H1 (cell line): ENCODE measurements around the gene ARFGEF3. TPM values are rescaled to one million over a fixed set of nuclear protein-coding genes. Genes with fewer than 3 reads are reported as not detected.

Experiments used
- BRCA1 ChIP-seq: IDR thresholded peaks from 2 replicates; pipeline ENCODE4 v1.6.1; 2012; ENCODE audit warnings: low read depth, low read length, improper control_type of control experiment
- polyA plus RNA-seq, 7 experiments: library from polyadenylated mRNA; depleted of rRNA in 3 of 7; stranded (reverse) in 5 of 7; unstranded in 2 of 7; fragments of >200 nt in 5 of 7; fragments of 200-250 nt in 2 of 7; gene quantifications; 1 replicate in 5 of 7; 2 replicates in 1 of 7; 4 replicates in 1 of 7; pipeline versions ENCODE4 v1.2.1 to v1.2.3, GENCODE V29; 2011 to 2013; ENCODE audit warnings: missing spikeins in 2 of 7, mixed read lengths in 2 of 7
- total RNA-seq: library from RNA; stranded (reverse); fragmentation: NEBNext Ultra II Directional; extraction: Animal tissue kit (Norgen Biotek cat#: 25700); gene quantifications from 2 replicates; pipeline ENCODE4 v1.2.1, GENCODE V29; 2021
- TF ChIP-seq, protein P1 (sequence below): IDR thresholded peaks from 2 replicates; pipeline ENCODE4 v1.6.1; 2011; ENCODE audit warnings: low read depth, mild to moderate bottlenecking, low read length; ENCODE audit not compliant: insufficient read depth

ARFGEF3 gene
- total and polyA plus RNA-seq, 2 of the 8 experiments (the other 6 are each of a cell fraction or from before 2014, with no cell fraction given) = 5.8 to 23.2 TPM

DNA sequence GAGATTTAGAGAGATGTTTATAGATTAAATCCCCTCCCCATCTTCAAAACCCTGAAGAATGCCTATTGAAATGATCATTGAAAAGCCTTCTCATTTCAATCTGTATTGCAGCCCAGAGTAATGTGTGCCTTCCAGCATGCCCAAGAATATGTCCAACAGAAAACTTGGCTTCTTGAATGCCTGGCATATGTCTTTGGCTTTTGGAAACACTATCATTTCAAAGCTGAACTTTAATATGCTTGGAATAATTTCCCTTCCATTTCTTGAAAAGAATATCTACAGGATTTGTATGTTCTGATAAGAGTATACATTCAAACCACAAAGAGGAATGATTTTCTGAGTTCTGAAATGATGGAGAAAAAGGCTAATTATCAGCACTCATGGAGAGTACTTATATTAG is 68.5 kb downstream of the ARFGEF3 start (continued):
- no peak for TF ChIP-seq BRCA1
- TF ChIP-seq, protein P1, sequence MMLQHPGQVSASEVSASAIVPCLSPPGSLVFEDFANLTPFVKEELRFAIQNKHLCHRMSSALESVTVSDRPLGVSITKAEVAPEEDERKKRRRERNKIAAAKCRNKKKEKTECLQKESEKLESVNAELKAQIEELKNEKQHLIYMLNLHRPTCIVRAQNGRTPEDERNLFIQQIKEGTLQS = no peak
